ENCODE results near the gene USP6NL.
"Not testable (repeated sequence)": the region's sequence is repeated elsewhere in the genome, so short reads cannot be mapped to it uniquely, and the experiment has no call there.

The USP6NL gene

GRCh38 chr10:11499425-11500071 is 111.9 kb downstream of the USP6NL start:
- Histone ChIP-seq H3K27me3 (ENCODE audit: low read depth, low read length) (no peaks in the 10 kb centered on the region), H3K27ac (ENCODE audit: low read length) (no peak overlapping the region), H3K4me3 (ENCODE audit: low read length) (no peak overlapping the region), H3K4me1 (ENCODE audit: low read length) (no peaks in the 10 kb centered on the region), H3K9me3 (ENCODE audit: insufficient read depth, low read length) (no peaks in the 10 kb centered on the region), H3K79me2 (ENCODE audit: low read length) (no peaks in the 10 kb centered on the region), H3K4me2 (ENCODE audit: low read length) (no peak overlapping the region), H3K36me3 (replicated peaks; ENCODE audit: low read depth, low read length) (no peaks in the 10 kb centered on the region), H4K20me1 (ENCODE audit: insufficient read depth, low read length) (no peaks in the 10 kb centered on the region), H2AFZ (ENCODE audit: low read depth, low read length) (no peak overlapping the region), H3K9ac (ENCODE audit: low read length) (no peak overlapping the region)
- TF ChIP-seq EZH2phosphoT487 (IDR thresholded peaks at IDR 0.05; ENCODE audit: low read depth) (no peak), CTCF (IDR thresholded peaks at IDR 0.05; ENCODE audit: low read depth, low read length) (no peak)

DNA sequence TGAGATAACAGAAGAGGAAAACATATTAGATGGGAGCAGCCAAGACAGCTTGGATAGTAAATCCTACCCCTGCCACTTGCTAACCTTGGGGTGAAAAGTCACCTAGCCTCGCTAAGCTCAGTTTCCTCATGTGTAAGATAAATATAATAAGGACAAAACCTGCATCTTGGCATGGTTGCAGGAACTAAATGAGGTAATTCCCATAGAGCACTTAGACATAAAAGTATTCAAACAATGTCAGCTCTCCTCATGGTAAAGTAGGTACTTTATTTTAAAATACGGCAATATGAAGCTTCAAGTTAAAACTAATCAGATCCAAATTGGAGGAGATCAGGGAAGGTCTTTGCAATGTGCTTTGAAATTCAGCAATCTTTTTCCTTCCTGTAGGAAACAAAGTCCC is 113.1 kb downstream of the USP6NL start:
- Histone ChIP-seq H3K4me3 (ENCODE audit: low read length) (no peak overlapping the region), H2AFZ (ENCODE audit: low read depth, low read length) (no peak overlapping the region), H3K9me3 (ENCODE audit: insufficient read depth, low read length) (no peaks in the 10 kb centered on the region), H4K20me1 (ENCODE audit: insufficient read depth, low read length) (no peaks in the 10 kb centered on the region), H3K4me1 (ENCODE audit: low read length) (no peaks in the 10 kb centered on the region), H3K9ac (ENCODE audit: low read length) (no peak overlapping the region), H3K27ac (ENCODE audit: low read length) (no peak overlapping the region), H3K27me3 (ENCODE audit: low read depth, low read length) (no peaks in the 10 kb centered on the region), H3K36me3 (replicated peaks; ENCODE audit: low read depth, low read length) (no peaks in the 10 kb centered on the region), H3K4me2 (ENCODE audit: low read length) (no peak overlapping the region), H3K79me2 (ENCODE audit: low read length) (no peaks in the 10 kb centered on the region)
- TF ChIP-seq EZH2phosphoT487 (IDR thresholded peaks at IDR 0.05; ENCODE audit: low read depth) = no peak
- TF ChIP-seq CTCF (IDR thresholded peaks at IDR 0.05; ENCODE audit: low read depth, low read length) = no peak

DNA sequence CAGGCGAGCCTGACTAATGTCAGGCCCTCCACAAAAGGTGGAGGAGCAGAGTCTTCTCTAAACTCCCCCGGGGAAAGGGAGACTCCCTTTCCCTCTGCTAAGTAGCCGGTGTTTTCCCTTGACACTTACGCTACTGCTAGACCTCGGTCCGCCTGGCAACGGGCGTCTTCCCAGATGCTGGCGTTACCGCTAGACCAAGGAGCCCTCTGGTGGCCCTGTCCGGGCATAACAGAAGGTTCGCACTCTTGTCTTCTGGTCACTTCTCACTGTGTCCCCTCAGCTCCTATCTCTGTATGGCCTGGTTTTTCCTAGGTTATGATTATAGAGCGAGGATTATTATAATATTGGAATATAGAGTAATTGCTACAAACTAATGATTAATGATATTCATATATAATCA is 116.5 kb downstream of the USP6NL start:
- not testable (repeated sequence) for H3K36me3 ChIP-seq (replicated peaks; ENCODE audit: low read depth, low read length); H4K20me1 ChIP-seq (ENCODE audit: insufficient read depth, low read length); H3K79me2 ChIP-seq (ENCODE audit: low read length); H2AFZ ChIP-seq (ENCODE audit: low read depth, low read length); H3K4me2 ChIP-seq (ENCODE audit: low read length); H3K9me3 ChIP-seq (ENCODE audit: insufficient read depth, low read length); H3K4me1 ChIP-seq (ENCODE audit: low read length); H3K9ac ChIP-seq (ENCODE audit: low read length); H3K27me3 ChIP-seq (ENCODE audit: low read depth, low read length); H3K27ac ChIP-seq (ENCODE audit: low read length); H3K4me3 ChIP-seq (ENCODE audit: low read length)
- peak; percentile 15; the same call in 1 of the 2 replicates for TF ChIP-seq CTCF (IDR thresholded peaks at IDR 0.05; ENCODE audit: low read depth, low read length)

DNA sequence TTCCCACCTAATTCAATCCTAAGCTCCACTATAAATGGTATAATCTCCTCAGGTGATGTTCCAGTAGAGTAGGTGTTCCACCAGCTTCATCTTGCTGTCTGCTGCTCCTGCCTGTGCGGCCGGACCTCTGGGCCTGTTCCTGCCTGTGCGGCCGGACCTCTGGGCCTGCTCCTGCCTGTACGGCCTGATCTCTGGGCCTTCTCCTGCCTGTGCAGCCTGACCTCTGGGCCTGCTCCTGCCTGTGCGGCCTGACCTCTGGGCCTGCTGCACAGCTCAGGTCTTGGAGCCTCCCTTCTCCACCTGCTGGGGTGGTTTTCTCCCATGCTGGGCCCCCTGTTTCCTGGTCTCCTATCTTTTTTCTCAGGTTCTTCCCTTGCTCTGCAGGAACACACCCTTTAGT is 117.8 kb downstream of the USP6NL start:
- H3K9ac ChIP-seq (ENCODE audit: low read length) = no peak overlapping the region
- no peaks in the 10 kb centered on the region for H3K9me3 ChIP-seq (ENCODE audit: insufficient read depth, low read length)
- H2AFZ ChIP-seq (ENCODE audit: low read depth, low read length) = no peak overlapping the region
- H3K27me3 ChIP-seq (ENCODE audit: low read depth, low read length) = no peaks in the 10 kb centered on the region
- H3K4me1 ChIP-seq (ENCODE audit: low read length) = no peaks in the 10 kb centered on the region
- TF ChIP-seq EZH2phosphoT487 (IDR thresholded peaks at IDR 0.05; ENCODE audit: low read depth) = no peak
- TF ChIP-seq CTCF (IDR thresholded peaks at IDR 0.05; ENCODE audit: low read depth, low read length) = no peak
- no peaks in the 10 kb centered on the region for H3K36me3 ChIP-seq (replicated peaks; ENCODE audit: low read depth, low read length)
- no peak overlapping the region for H3K4me3 ChIP-seq (ENCODE audit: low read length)
- no peak overlapping the region for H3K4me2 ChIP-seq (ENCODE audit: low read length)
- no peaks in the 10 kb centered on the region for H3K79me2 ChIP-seq (ENCODE audit: low read length)
- H4K20me1 ChIP-seq (ENCODE audit: insufficient read depth, low read length) = no peaks in the 10 kb centered on the region
- H3K27ac ChIP-seq (ENCODE audit: low read length) = no peak overlapping the region
